ENCODE data around the gene LRGUK. TPM values are rescaled to one million over a fixed set of nuclear protein-coding genes. Genes with fewer than 3 reads are reported as not detected.

The LRGUK gene
- total and polyA plus RNA-seq, 4 donors = 2.5 to 5.4 (median 3.9) TPM

GRCh38 chr7:134153493-134154136 is 26.5 kb downstream of the LRGUK start:
- no peaks in the 10 kb centered on the region for H3K4me1 ChIP-seq (ENCODE audit: control insufficient read depth, insufficient read depth, low read length)
- DNase-seq (ENCODE audit: low read depth in 4 of 6, low spot score in 6 of 6) = no peak
- H3K27ac ChIP-seq (ENCODE audit: low read depth, low read length) = no peak overlapping the region
- no peak overlapping the region for H3K4me3 ChIP-seq (ENCODE audit: low read depth, low read length)
- H3K36me3 ChIP-seq (ENCODE audit: control insufficient read depth, insufficient read depth, low read length) = no peaks in the 10 kb centered on the region
- no peaks in the 10 kb centered on the region for H3K27me3 ChIP-seq (ENCODE audit: control insufficient read depth, insufficient read depth, low read length)
- WGBS (ENCODE audit: insufficient coverage) = no CpG with 5 or more reads among the region's 3 CpGs
- H3K9me3 ChIP-seq (ENCODE audit: control insufficient read depth, insufficient read depth, low read length) = peaks cover 3% of the 10 kb centered on the region

- no peaks in the 10 kb centered on the region for H3K4me1 ChIP-seq (ENCODE audit: control insufficient read depth, insufficient read depth, low read length)
- H3K27me3 ChIP-seq (ENCODE audit: control insufficient read depth, insufficient read depth, low read length) = no peaks in the 10 kb centered on the region
- H3K27ac ChIP-seq (ENCODE audit: low read depth, low read length) = no peak overlapping the region
- H3K4me3 ChIP-seq (ENCODE audit: low read depth, low read length) = no peak overlapping the region
- H3K36me3 ChIP-seq (ENCODE audit: control insufficient read depth, insufficient read depth, low read length) = no peaks in the 10 kb centered on the region
- peaks cover 3% of the 10 kb centered on the region for H3K9me3 ChIP-seq (ENCODE audit: control insufficient read depth, insufficient read depth, low read length)
- WGBS (ENCODE audit: insufficient coverage) = 100% methylated on average over 1 of the region's 2 CpGs
- DNase-seq (ENCODE audit: low read depth in 4 of 6, low spot score in 6 of 6) = no peak
Observed at GRCh38 chr7:134154581-134155130, 27.5 kb downstream of the LRGUK start.

GRCh38 chr7:134155206-134155605 is 28.1 kb downstream of the LRGUK start:
- WGBS (ENCODE audit: insufficient coverage) = no CpG with 5 or more reads among the region's 2 CpGs
- Histone ChIP-seq H3K27ac (ENCODE audit: low read depth, low read length) (no peak overlapping the region), H3K4me1 (ENCODE audit: control insufficient read depth, insufficient read depth, low read length) (no peaks in the 10 kb centered on the region), H3K4me3 (ENCODE audit: low read depth, low read length) (no peak overlapping the region), H3K27me3 (ENCODE audit: control insufficient read depth, insufficient read depth, low read length) (no peaks in the 10 kb centered on the region), H3K9me3 (ENCODE audit: control insufficient read depth, insufficient read depth, low read length) (peaks cover 3% of the 10 kb centered on the region), H3K36me3 (ENCODE audit: control insufficient read depth, insufficient read depth, low read length) (no peaks in the 10 kb centered on the region)
- DNase-seq (ENCODE audit: low read depth in 4 of 6, low spot score in 6 of 6) = no peak

- Histone ChIP-seq H3K9me3 (ENCODE audit: control insufficient read depth, insufficient read depth, low read length) (peaks cover 3% of the 10 kb centered on the region), H3K27ac (ENCODE audit: low read depth, low read length) (no peak overlapping the region), H3K36me3 (ENCODE audit: control insufficient read depth, insufficient read depth, low read length) (no peaks in the 10 kb centered on the region), H3K4me3 (ENCODE audit: low read depth, low read length) (no peak overlapping the region), H3K27me3 (ENCODE audit: control insufficient read depth, insufficient read depth, low read length) (no peaks in the 10 kb centered on the region), H3K4me1 (ENCODE audit: control insufficient read depth, insufficient read depth, low read length) (no peaks in the 10 kb centered on the region)
- no CpG with 5 or more reads among the region's 5 CpGs for WGBS (ENCODE audit: insufficient coverage)
- DNase-seq (ENCODE audit: low read depth in 4 of 6, low spot score in 6 of 6) = no peak
Observed at GRCh38 chr7:134155871-134156270, 28.7 kb downstream of the LRGUK start.

GRCh38 chr7:134165252-134165651 is 38.1 kb downstream of the LRGUK start:
- no peak overlapping the region for H3K4me3 ChIP-seq (ENCODE audit: low read depth, low read length)
- no peaks in the 10 kb centered on the region for H3K36me3 ChIP-seq (ENCODE audit: control insufficient read depth, insufficient read depth, low read length)
- no CpG with 5 or more reads among the region's 3 CpGs for WGBS (ENCODE audit: insufficient coverage)
- H3K27me3 ChIP-seq (ENCODE audit: control insufficient read depth, insufficient read depth, low read length) = no peaks in the 10 kb centered on the region
- H3K27ac ChIP-seq (ENCODE audit: low read depth, low read length) = no peak overlapping the region
- H3K4me1 ChIP-seq (ENCODE audit: control insufficient read depth, insufficient read depth, low read length) = peaks cover 2% of the 10 kb centered on the region
- DNase-seq (ENCODE audit: low read depth in 4 of 6, low spot score in 6 of 6) = peak in 4 of 6 donors; percentile 3 to 48 (median 35)
- H3K9me3 ChIP-seq (ENCODE audit: control insufficient read depth, insufficient read depth, low read length) = no peaks in the 10 kb centered on the region

GRCh38 chr7:134167250-134167649 is 40.1 kb downstream of the LRGUK start:
- 97% methylated on average over 5 of the region's 5 CpGs for WGBS (ENCODE audit: insufficient coverage)
- no peaks in the 10 kb centered on the region for H3K27me3 ChIP-seq (ENCODE audit: control insufficient read depth, insufficient read depth, low read length)
- DNase-seq (ENCODE audit: low read depth in 4 of 6, low spot score in 6 of 6) = no peak
- H3K4me1 ChIP-seq (ENCODE audit: control insufficient read depth, insufficient read depth, low read length) = peaks cover 2% of the 10 kb centered on the region
- no peak overlapping the region for H3K4me3 ChIP-seq (ENCODE audit: low read depth, low read length)
- no peaks in the 10 kb centered on the region for H3K36me3 ChIP-seq (ENCODE audit: control insufficient read depth, insufficient read depth, low read length)
- no peaks in the 10 kb centered on the region for H3K9me3 ChIP-seq (ENCODE audit: control insufficient read depth, insufficient read depth, low read length)
- no peak overlapping the region for H3K27ac ChIP-seq (ENCODE audit: low read depth, low read length)

- no peaks in the 10 kb centered on the region for H3K27me3 ChIP-seq (ENCODE audit: control insufficient read depth, insufficient read depth, low read length)
- no peaks in the 10 kb centered on the region for H3K9me3 ChIP-seq (ENCODE audit: control insufficient read depth, insufficient read depth, low read length)
- DNase-seq (ENCODE audit: low read depth in 4 of 6, low spot score in 6 of 6) = no peak
- WGBS (ENCODE audit: insufficient coverage) = no CpG with 5 or more reads among the region's 1 CpG
- peaks cover 2% of the 10 kb centered on the region for H3K4me1 ChIP-seq (ENCODE audit: control insufficient read depth, insufficient read depth, low read length)
- no peak overlapping the region for H3K27ac ChIP-seq (ENCODE audit: low read depth, low read length)
- no peaks in the 10 kb centered on the region for H3K36me3 ChIP-seq (ENCODE audit: control insufficient read depth, insufficient read depth, low read length)
- H3K4me3 ChIP-seq (ENCODE audit: low read depth, low read length) = no peak overlapping the region
Observed at GRCh38 chr7:134167841-134168240, 40.7 kb downstream of the LRGUK start.

GRCh38 chr7:134174795-134175261 is 47.7 kb downstream of the LRGUK start:
- H3K4me3 ChIP-seq (ENCODE audit: low read depth, low read length) = no peak overlapping the region
- no peak overlapping the region for H3K27ac ChIP-seq (ENCODE audit: low read depth, low read length)
- H3K9me3 ChIP-seq (ENCODE audit: control insufficient read depth, insufficient read depth, low read length) = no peaks in the 10 kb centered on the region
- no peaks in the 10 kb centered on the region for H3K27me3 ChIP-seq (ENCODE audit: control insufficient read depth, insufficient read depth, low read length)
- no CpG with 5 or more reads among the region's 2 CpGs for WGBS (ENCODE audit: insufficient coverage)
- H3K36me3 ChIP-seq (ENCODE audit: control insufficient read depth, insufficient read depth, low read length) = no peaks in the 10 kb centered on the region
- H3K4me1 ChIP-seq (ENCODE audit: control insufficient read depth, insufficient read depth, low read length) = no peaks in the 10 kb centered on the region
- no peak for DNase-seq (ENCODE audit: low read depth in 4 of 6, low spot score in 6 of 6)

GRCh38 chr7:134175334-134176036 is 48.3 kb downstream of the LRGUK start:
- WGBS (ENCODE audit: insufficient coverage) = no CpG with 5 or more reads among the region's 6 CpGs

GRCh38 chr7:134176037-134176350 is 48.9 kb downstream of the LRGUK start:
- no peaks in the 10 kb centered on the region for H3K36me3 ChIP-seq (ENCODE audit: control insufficient read depth, insufficient read depth, low read length)
- H3K27ac ChIP-seq (ENCODE audit: low read depth, low read length) = no peak overlapping the region
- H3K4me1 ChIP-seq (ENCODE audit: control insufficient read depth, insufficient read depth, low read length) = no peaks in the 10 kb centered on the region
- WGBS (ENCODE audit: insufficient coverage) = no CpG with 5 or more reads among the region's 4 CpGs
- no peak overlapping the region for H3K4me3 ChIP-seq (ENCODE audit: low read depth, low read length)
- DNase-seq (ENCODE audit: low read depth in 4 of 6, low spot score in 6 of 6) = no peak
- no peaks in the 10 kb centered on the region for H3K27me3 ChIP-seq (ENCODE audit: control insufficient read depth, insufficient read depth, low read length)
- H3K9me3 ChIP-seq (ENCODE audit: control insufficient read depth, insufficient read depth, low read length) = no peaks in the 10 kb centered on the region

More at GRCh38 chr7:134175334-134176036, 48.3 kb downstream of the LRGUK start:
- Histone ChIP-seq H3K27me3 (ENCODE audit: control insufficient read depth, insufficient read depth, low read length) (no peaks in the 10 kb centered on the region), H3K4me3 (ENCODE audit: low read depth, low read length) (no peak overlapping the region), H3K36me3 (ENCODE audit: control insufficient read depth, insufficient read depth, low read length) (no peaks in the 10 kb centered on the region), H3K4me1 (ENCODE audit: control insufficient read depth, insufficient read depth, low read length) (no peaks in the 10 kb centered on the region), H3K9me3 (ENCODE audit: control insufficient read depth, insufficient read depth, low read length) (no peaks in the 10 kb centered on the region), H3K27ac (ENCODE audit: low read depth, low read length) (no peak overlapping the region)
- DNase-seq (ENCODE audit: low read depth in 4 of 6, low spot score in 6 of 6) = no peak

All from spinal cord (tissue), 10 donors.